ENCODE results near the gene DTNB.

Gene DTNB

GRCh38 chr2:25524507-25524906 lies 148.9 kb downstream of the DTNB start:
- TF ChIP-seq SIN3A (IDR thresholded peaks at IDR 0.05; ENCODE audit: borderline replicate concordance, insufficient read depth, low read length) (no peak), REST (IDR thresholded peaks at IDR 0.05; ENCODE audit: insufficient read depth in 1 of 2, low read depth in 2 of 2, low read length in 2 of 2) (no peak), FOXP2 (optimal IDR thresholded peaks at IDR 0.05; ENCODE audit: borderline replicate concordance, extremely low read depth, extremely low read length, insufficient read depth) (no peak), TAF1 (IDR thresholded peaks at IDR 0.05; ENCODE audit: borderline replicate concordance, insufficient read depth, low read length) (no peak), POLR2AphosphoS5 (IDR thresholded peaks at IDR 0.05; ENCODE audit: low read depth, low read length) (no peak)

- TF ChIP-seq POLR2AphosphoS5 (IDR thresholded peaks at IDR 0.05; ENCODE audit: low read depth, low read length) (no peak), SIN3A (IDR thresholded peaks at IDR 0.05; ENCODE audit: borderline replicate concordance, insufficient read depth, low read length) (no peak), REST (IDR thresholded peaks at IDR 0.05; ENCODE audit: insufficient read depth in 1 of 2, low read depth in 2 of 2, low read length in 2 of 2) (no peak), TAF1 (IDR thresholded peaks at IDR 0.05; ENCODE audit: borderline replicate concordance, insufficient read depth, low read length) (no peak), FOXP2 (optimal IDR thresholded peaks at IDR 0.05; ENCODE audit: borderline replicate concordance, extremely low read depth, extremely low read length, insufficient read depth) (no peak)
These were observed 150.3 kb downstream of the DTNB start for GRCh38 chr2:25523060-25523459.

- TF ChIP-seq TAF1 (IDR thresholded peaks at IDR 0.05; ENCODE audit: borderline replicate concordance, insufficient read depth, low read length), result no peak
- TF ChIP-seq SIN3A (IDR thresholded peaks at IDR 0.05; ENCODE audit: borderline replicate concordance, insufficient read depth, low read length), result no peak
- no peak for TF ChIP-seq FOXP2 (optimal IDR thresholded peaks at IDR 0.05; ENCODE audit: borderline replicate concordance, extremely low read depth, extremely low read length, insufficient read depth)
- TF ChIP-seq REST (IDR thresholded peaks at IDR 0.05; ENCODE audit: insufficient read depth in 1 of 2, low read depth in 2 of 2, low read length in 2 of 2), result no peak
- TF ChIP-seq POLR2AphosphoS5 (IDR thresholded peaks at IDR 0.05; ENCODE audit: low read depth, low read length), result no peak
These were observed 151.6 kb downstream of the DTNB start for GRCh38 chr2:25521665-25522387.

- no peak for TF ChIP-seq REST (IDR thresholded peaks at IDR 0.05; ENCODE audit: insufficient read depth in 1 of 2, low read depth in 2 of 2, low read length in 2 of 2)
- TF ChIP-seq FOXP2 (optimal IDR thresholded peaks at IDR 0.05; ENCODE audit: borderline replicate concordance, extremely low read depth, extremely low read length, insufficient read depth), result no peak
- TF ChIP-seq TAF1 (IDR thresholded peaks at IDR 0.05; ENCODE audit: borderline replicate concordance, insufficient read depth, low read length), result no peak
- no peak for TF ChIP-seq SIN3A (IDR thresholded peaks at IDR 0.05; ENCODE audit: borderline replicate concordance, insufficient read depth, low read length)
These were observed 152.3 kb downstream of the DTNB start for GRCh38 chr2:25521126-25521525.

Data from PFSK-1 (cell line).